COLO668 (cell line): ENCODE results near the gene DIAPH2.
"Not testable (repeated sequence)": the region's sequence is repeated elsewhere in the genome, so short reads cannot be mapped to it uniquely, and the experiment has no call there.

Experiments
- DNase-seq: peaks from one replicate; lab custom pipeline; 2025; ENCODE audit not compliant: unreplicated experiment; lab: John Stamatoyannopoulos, UW

The DIAPH2 gene

GRCh38 chrX:97366237-97366636, 681.6 kb downstream of the DIAPH2 start:
- no peak for DNase-seq

GRCh38 chrX:97367125-97367524, 682.5 kb downstream of the DIAPH2 start:
- no peak for DNase-seq

- no peak for DNase-seq
Measured at GRCh38 chrX:97369947-97370346, 685.3 kb downstream of the DIAPH2 start.

GRCh38 chrX:97372001-97372766, 687.5 kb downstream of the DIAPH2 start:
- no peak for DNase-seq

GRCh38 chrX:97374266-97374665, 689.6 kb downstream of the DIAPH2 start:
- DNase-seq = no peak

GRCh38 chrX:97380200-97380599, 695.6 kb downstream of the DIAPH2 start:
- no peak for DNase-seq

GRCh38 chrX:97384685-97385084, 700.0 kb downstream of the DIAPH2 start:
- no peak for DNase-seq

GRCh38 chrX:97387004-97387403, 702.4 kb downstream of the DIAPH2 start:
- no peak for DNase-seq

- DNase-seq = no peak
Measured at GRCh38 chrX:97389761-97390192, 705.1 kb downstream of the DIAPH2 start.

- DNase-seq = no peak
Measured at GRCh38 chrX:97397371-97397770, 712.7 kb downstream of the DIAPH2 start.

GRCh38 chrX:97398030-97398551, 713.4 kb downstream of the DIAPH2 start:
- DNase-seq = no peak

- no peak for DNase-seq
Measured at GRCh38 chrX:97399400-97399799, 714.8 kb downstream of the DIAPH2 start.

GRCh38 chrX:97400492-97400891, 715.9 kb downstream of the DIAPH2 start:
- DNase-seq = no peak

- no peak for DNase-seq
Measured at GRCh38 chrX:97401154-97401553, 716.5 kb downstream of the DIAPH2 start.

GRCh38 chrX:97401586-97402136, 717.0 kb downstream of the DIAPH2 start:
- no peak for DNase-seq

GRCh38 chrX:97402333-97402732, 717.7 kb downstream of the DIAPH2 start:
- no peak for DNase-seq

GRCh38 chrX:97402903-97403302, 718.3 kb downstream of the DIAPH2 start:
- DNase-seq = no peak

GRCh38 chrX:97405031-97405660, 720.5 kb downstream of the DIAPH2 start:
- no peak for DNase-seq

- DNase-seq = not testable (repeated sequence)
Measured at GRCh38 chrX:97409632-97410415, 725.2 kb downstream of the DIAPH2 start.

GRCh38 chrX:97416461-97416860, 731.8 kb downstream of the DIAPH2 start:
- DNase-seq = no peak

GRCh38 chrX:97429101-97429500, 744.5 kb downstream of the DIAPH2 start:
- DNase-seq = no peak
